Endothelial cell of umbilical vein (primary cell): Measurements from ENCODE around the gene HCN1. TPM values are rescaled to one million over a fixed set of nuclear protein-coding genes. Genes with fewer than 3 reads are reported as not detected.

Experiments
- BruUV-seq: library from RNA; stranded (reverse); fragments of 400-500 nt; replicated peaks from 2 replicates; lab custom pipeline; 2021; lab: Mats Ljungman, UMichigan
- CTCF ChIA-PET: fragments of 300-600, 350-600 bp; sonication (Branson Sonifier 250); formaldehyde crosslinking; loops from one replicate; lab custom pipeline; 2021; ENCODE audit warnings: antibody characterized with exemption, inconsistent platforms; lab: Charles Lee
- POLR2A ChIA-PET: fragments of 300-600, 350-600 bp; sonication (Branson Sonifier 250); formaldehyde crosslinking; loops from one replicate; lab custom pipeline; 2021; ENCODE audit warnings: antibody characterized with exemption, inconsistent platforms; lab: Charles Lee
- DNase-seq: peaks from one replicate; pipeline ENCODE4 v3.0.0-alpha.2; 2011; ENCODE audit warnings: low read depth, low spot score
- FAIRE-seq: peaks from 2 replicates; lab custom pipeline; 2011; peaks lifted over from hg19 to GRCh38; lab: Jason Lieb, UNC
- H2AFZ ChIP-seq: 2 replicates; pipeline ENCODE4 v1.6.0; 2012; ENCODE audit warnings: low read depth, low read length, control low read depth, inconsistent platforms
- H3K27ac ChIP-seq: 2 replicates; pipeline ENCODE4 v1.5.1; 2011; ENCODE audit warnings: low read depth, mild to moderate bottlenecking, control low read depth, low read length, moderate library complexity; ENCODE audit not compliant: insufficient read depth
- H3K27me3 ChIP-seq, 2 experiments: 2 replicates each; pipeline versions ENCODE4 v1.6.0 to v1.6.1; 2011; ENCODE audit warnings: low read length in 2 of 2, mixed read lengths in 1 of 2; ENCODE audit not compliant: control insufficient read depth in 2 of 2, insufficient read depth in 2 of 2
- H3K36me3 ChIP-seq, 2 experiments: 2 replicates in 1 of 2; 3 replicates in 1 of 2; pipeline ENCODE4 v1.5.1; 2011; ENCODE audit warnings: low read length in 2 of 2, mild to moderate bottlenecking in 1 of 2, moderate library complexity in 1 of 2; ENCODE audit not compliant: control insufficient read depth in 2 of 2, insufficient read depth in 2 of 2; ENCODE audit errors: extremely low read depth in 1 of 2
- H3K4me1 ChIP-seq: 3 replicates; pipeline ENCODE4 v1.5.1; 2011; ENCODE audit warnings: mild to moderate bottlenecking, low read length; ENCODE audit not compliant: control insufficient read depth, insufficient read depth; ENCODE audit errors: extremely low read depth
- H3K4me2 ChIP-seq: 2 replicates; pipeline ENCODE4 v1.6.1; 2011; ENCODE audit warnings: low read length, control low read depth, mixed read lengths; ENCODE audit not compliant: insufficient read depth
- H3K4me3 ChIP-seq, 3 experiments: fragments of 200-600 bp in 1 of 3; sonication (generic), shearing (Covaris generic) in 1 of 3; replicated peaks in 1 of 3; 2 replicates each; pipeline ENCODE4 v1.5.1; 2011 to 2016; ENCODE audit warnings: control low read depth in 3 of 3, low read length in 3 of 3, mild to moderate bottlenecking in 2 of 3, inconsistent platforms in 1 of 3, low read depth in 1 of 3, moderate library complexity in 1 of 3; ENCODE audit not compliant: insufficient read depth in 1 of 3
- H3K79me2 ChIP-seq: 2 replicates; pipeline ENCODE4 v1.6.0; 2012; ENCODE audit warnings: low read length, inconsistent platforms; ENCODE audit not compliant: control insufficient read depth, insufficient read depth
- H3K9ac ChIP-seq: replicated peaks from 2 replicates; pipeline ENCODE3; 2011; ENCODE audit warnings: low read length, control low read depth; ENCODE audit not compliant: insufficient read depth; ENCODE audit errors: extremely low read depth
- H3K9me1 ChIP-seq: replicated peaks from 3 replicates; pipeline ENCODE4 v1.6.0; 2011; ENCODE audit warnings: mild to moderate bottlenecking, low read length; ENCODE audit not compliant: control insufficient read depth, insufficient read depth; ENCODE audit errors: extremely low read depth
- H3K9me3 ChIP-seq: replicated peaks from 2 replicates; pipeline ENCODE4 v1.5.1; 2012; ENCODE audit warnings: low read length, inconsistent platforms; ENCODE audit not compliant: control insufficient read depth, insufficient read depth
- H4K20me1 ChIP-seq: replicated peaks from 2 replicates; pipeline ENCODE3; 2011; ENCODE audit warnings: mild to moderate bottlenecking, low read length; ENCODE audit not compliant: control insufficient read depth, insufficient read depth; ENCODE audit errors: extremely low read depth
- CTCF ChIP-seq, 2 donors: IDR thresholded peaks; 1 replicate in 1 of 2; 2 replicates in 1 of 2; pipeline ENCODE4 v1.5.1; 2011; ENCODE audit warnings: low read length in 2 of 2, mild to moderate bottlenecking in 2 of 2, moderate library complexity in 2 of 2, control low read depth in 1 of 2, inconsistent platforms in 1 of 2, low read depth in 1 of 2; ENCODE audit not compliant: insufficient read depth in 1 of 2; ENCODE audit errors: extremely low read depth in 1 of 2
- EZH2 ChIP-seq: IDR thresholded peaks from 2 replicates; pipeline ENCODE4 v1.6.1; 2012; ENCODE audit warnings: borderline replicate concordance, low read depth, mild to moderate bottlenecking, moderate library complexity, low read length, inconsistent platforms; ENCODE audit not compliant: severe bottlenecking
- FOS ChIP-seq: IDR thresholded peaks from 2 replicates; pipeline ENCODE4 v1.6.1; 2011; ENCODE audit warnings: mild to moderate bottlenecking, low read length, moderate library complexity, borderline replicate concordance; ENCODE audit not compliant: insufficient read depth
- GATA2 ChIP-seq: IDR thresholded peaks from 2 replicates; pipeline ENCODE4 v1.7.0; 2011; ENCODE audit warnings: low read depth, mild to moderate bottlenecking, moderate library complexity, mixed read lengths, low read length; ENCODE audit not compliant: insufficient read length, insufficient read depth
- JUN ChIP-seq: IDR thresholded peaks from 2 replicates; pipeline ENCODE4 v1.6.1; 2011; ENCODE audit warnings: borderline replicate concordance, low read depth; ENCODE audit not compliant: insufficient read length, insufficient read depth
- MYC ChIP-seq: IDR thresholded peaks from one replicate; pipeline ENCODE4 v1.6.1; 2011; ENCODE audit warnings: mild to moderate bottlenecking, low read depth, low read length
- POLR2A ChIP-seq: IDR thresholded peaks from 2 replicates; pipeline ENCODE4 v1.6.1; 2012; ENCODE audit warnings: low read depth, mild to moderate bottlenecking, control low read depth, low read length
- POLR2AphosphoS5 ChIP-seq: IDR thresholded peaks from 2 replicates; pipeline ENCODE4 v1.6.1; 2012; ENCODE audit warnings: low read depth, mild to moderate bottlenecking, control low read depth, low read length, moderate library complexity; ENCODE audit not compliant: insufficient read depth
- dilution Hi-C: fragments of 300-500 bp; cut with MboI; formaldehyde crosslinking; loops from one replicate; pipeline ENCODE4 v1.15.0; 2019; ENCODE audit warnings: low sequenced_read_pairs; ENCODE audit not compliant: extremely low pct_ligation_motif_present
- intact Hi-C: fragments of 100-400 bp; cut with micrococcal nuclease; formaldehyde crosslinking; loops from one replicate; pipeline ENCODE4 v1.10.0; 2022
- polyA plus RNA-seq, 4 experiments: library from polyadenylated mRNA; depleted of rRNA in 3 of 4; stranded (reverse) in 3 of 4; unstranded in 1 of 4; fragments of >200 nt; gene quantifications; 2 replicates each; pipeline versions ENCODE4 v1.2.1 to v1.2.3, GENCODE V29; 2011 to 2012; ENCODE audit warnings: missing spikeins in 1 of 4
- total RNA-seq: library from RNA; stranded (reverse); gene quantifications from 2 replicates; pipeline ENCODE4 v1.2.3, GENCODE V29; 2021
- TF ChIP-seq, protein P1 (sequence below): IDR thresholded peaks from 2 replicates; pipeline ENCODE4 v1.6.1; 2011; ENCODE audit not compliant: insufficient read depth, insufficient read length

The HCN1 gene
- total and polyA plus RNA-seq, 2 donors (not counting 3 experiments of a cell fraction or from before 2014, with no cell fraction given) = not detected

DNA sequence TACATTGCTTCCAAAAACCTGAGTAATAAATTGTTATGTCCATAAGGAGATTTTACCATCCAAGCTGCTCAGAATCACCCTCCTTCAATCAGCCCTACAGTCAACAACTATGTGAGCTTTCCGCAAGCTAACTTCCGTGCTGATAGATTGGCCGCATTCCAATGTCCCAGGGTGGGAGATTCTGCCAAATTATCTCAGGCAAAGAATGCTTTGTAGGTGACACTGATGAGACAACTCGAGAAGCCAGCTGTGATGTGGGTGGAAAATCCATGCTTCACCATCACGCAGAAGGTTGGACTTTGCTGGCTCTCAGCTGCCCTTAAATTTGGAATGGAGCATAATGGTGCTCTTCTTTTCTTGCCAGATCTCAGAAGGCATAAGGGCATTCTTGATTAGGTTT is 44.9 kb upstream of the HCN1 start:
- BruUV-seq = no TSS peak
- Histone ChIP-seq H3K36me3 (no peaks in the 10 kb centered on the region), H4K20me1 (no peaks in the 10 kb centered on the region), H3K9ac (no peak overlapping the region), H3K79me2 (no peaks in the 10 kb centered on the region), H3K4me3 (no peak overlapping the region), H3K9me1 (no peaks in the 10 kb centered on the region), H3K27ac (no peak overlapping the region), H3K4me2 (no peak overlapping the region), H3K27me3 (no peaks in the 10 kb centered on the region), H3K9me3 (peaks cover 2% of the 10 kb centered on the region), H2AFZ (no peak overlapping the region), H3K4me1 (no peaks in the 10 kb centered on the region)
- TF ChIP-seq GATA2 (no peak), JUN (no peak), POLR2A (no peak), MYC (no peak), FOS (no peak), POLR2AphosphoS5 (no peak), EZH2 (no peak), CTCF (IDR thresholded peaks at IDR 0.05; ENCODE audit: extremely low read depth in 1 of 2, insufficient read depth in 1 of 2, low read depth in 1 of 2, low read length in 2 of 2) (no peak)
- TF ChIP-seq, protein P1, sequence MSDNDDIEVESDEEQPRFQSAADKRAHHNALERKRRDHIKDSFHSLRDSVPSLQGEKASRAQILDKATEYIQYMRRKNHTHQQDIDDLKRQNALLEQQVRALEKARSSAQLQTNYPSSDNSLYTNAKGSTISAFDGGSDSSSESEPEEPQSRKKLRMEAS = no peak
- no peak for DNase-seq
- dilution Hi-C loops (no loop called here), intact Hi-C loops (no loop called here)
- no peak for FAIRE-seq
- ChIA-PET POLR2A (no interaction called here), CTCF (no interaction called here)
